Adrenal gland (tissue), 12 donors: Measurements from ENCODE around the gene ERP29. TPM values are rescaled to one million over a fixed set of nuclear protein-coding genes. Genes with fewer than 3 reads are reported as not detected.
"Not testable (repeated sequence)": the region's sequence is repeated elsewhere in the genome, so short reads cannot be mapped to it uniquely, and the experiment has no call there.

Source experiments
- DNase-seq, 7 donors: peaks; one replicate each; pipeline ENCODE4 v3.0.0-alpha.2; 2019 to 2020
- H3K27ac ChIP-seq, 5 donors: fragments of 200-600 bp; sonication (generic) in 4 of 5; 1 replicate in 3 of 5; 2 replicates in 2 of 5; pipeline versions ENCODE4 v1.5.1 to v1.8.0; 2016 to 2020; ENCODE audit warnings: mild to moderate bottlenecking in 1 of 5
- H3K27me3 ChIP-seq: fragments of 200-600 bp; 2 replicates; pipeline ENCODE4 v1.8.0; 2021
- H3K36me3 ChIP-seq, 2 donors: fragments of 200-600 bp; replicated peaks in 1 of 2; 1 replicate in 1 of 2; 2 replicates in 1 of 2; pipeline versions ENCODE4 v1.5.1 to v1.8.0; 2018 to 2022
- H3K4me1 ChIP-seq, 2 donors: fragments of 200-600 bp; replicated peaks in 1 of 2; 1 replicate in 1 of 2; 2 replicates in 1 of 2; pipeline versions ENCODE4 v1.5.1 to v1.8.0; 2018 to 2021
- H3K4me3 ChIP-seq, 4 donors: fragments of 200-600 bp; sonication (generic) in 3 of 4; one replicate each; pipeline ENCODE4 v1.5.1; 2016 to 2018
- H3K9me3 ChIP-seq, 3 donors: fragments of 200-600 bp; sonication (generic) in 1 of 3; replicated peaks in 1 of 3; 1 replicate in 2 of 3; 2 replicates in 1 of 3; pipeline versions ENCODE4 v1.5.1 to v1.8.0; 2016 to 2021
- POLR2A ChIP-seq, 2 donors: fragments of 450-650 bp; IDR thresholded peaks; one replicate each; pipeline ENCODE4 v1.6.1; 2017; ENCODE audit warnings: antibody characterized with exemption in 2 of 2, mild to moderate bottlenecking in 2 of 2, moderate library complexity in 1 of 2
- WGBS, 4 donors: extraction: QIAGEN DNeasy Blood & Tissue Kit in 2 of 4; methylation state at CpG; one replicate each; pipeline versions ENCODE4 v1.1.5 to v1.1.7; 2013 to 2017; 5-methylcytosine and 5-hydroxymethylcytosine counted together
- intact Hi-C, 2 donors: fragments of 100-400 bp; cut with DNase I; formaldehyde crosslinking; loops; one replicate each; pipeline versions ENCODE4 v1.14.1 to v1.15.0; 2022 to 2023
- polyA plus RNA-seq, 3 donors: library from polyadenylated mRNA; stranded (reverse); fragments of 200-250 nt in 2 of 3; fragments of 350-450 nt in 1 of 3; fragmentation: Illumina TruSeq in 1 of 3; extraction: RNeasy Lipid Tissue Mini Kit (QIAGEN cat#74804) in 1 of 3; gene quantifications; one replicate each; pipeline ENCODE4 v1.2.3, GENCODE V29; 2013 to 2014
- total RNA-seq, 9 donors: library from RNA; depleted of rRNA in 4 of 9; stranded (reverse); fragments of >200 nt in 4 of 9; fragments of 120-200 nt in 1 of 9; fragmentation: NEBNext Ultra II Directional in 1 of 9; extraction: Animal tissue kit (Norgen Biotek cat#: 25700) in 1 of 9; gene quantifications; one replicate each; pipeline versions ENCODE4 v1.1.0 to v1.2.4, GENCODE V29; 2013 to 2023
- TF ChIP-seq, protein P1 (sequence below), 6 experiments: fragments of 450-650 bp in 4 of 6; fragments of 200-600 bp in 2 of 6; sonication (generic) in 1 of 6; IDR thresholded peaks; 1 replicate in 5 of 6; 2 replicates in 1 of 6; pipeline versions ENCODE4 v1.5.1 to v1.8.0; 2016 to 2021; ENCODE audit warnings: antibody characterized with exemption in 6 of 6, mild to moderate bottlenecking in 2 of 6, moderate library complexity in 1 of 6
- donor health status: healthy with polysubstance abuse.
- donor health status: Bipolar disorder and iron deficiency.
- donor health status: DM: yes; HTN: yes; CAD: no.
- donor health status: DM: no; HTN: no; CAD: no.
- donor health status: DM: no; HTN: no; CAD: no.
- donor health status: DM: yes; HTN: yes; CAD: no.

ERP29 gene
- total and polyA plus RNA-seq, 12 donors = 68.5 to 141 (median 93.8) TPM

DNA sequence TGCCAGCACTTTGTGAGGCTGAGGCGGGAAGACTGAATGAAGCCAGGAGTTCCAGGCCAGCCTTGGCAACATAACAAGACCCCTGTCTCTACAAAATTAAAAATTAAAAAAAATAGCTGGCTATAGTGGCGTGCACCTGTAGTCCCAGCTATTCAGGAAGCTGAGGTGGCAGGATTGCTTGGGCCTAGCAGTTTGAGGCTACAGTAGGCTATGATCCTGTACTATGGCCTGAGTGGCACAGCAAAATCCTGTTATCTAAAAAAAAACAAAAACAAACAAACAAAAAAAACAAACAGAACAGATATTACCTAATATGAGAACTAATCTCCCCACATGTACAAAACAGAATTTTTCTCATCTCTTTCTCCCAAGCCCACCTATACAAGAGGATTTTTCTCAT lies 15.9 kb upstream of the ERP29 start:
- TF ChIP-seq, protein P1, sequence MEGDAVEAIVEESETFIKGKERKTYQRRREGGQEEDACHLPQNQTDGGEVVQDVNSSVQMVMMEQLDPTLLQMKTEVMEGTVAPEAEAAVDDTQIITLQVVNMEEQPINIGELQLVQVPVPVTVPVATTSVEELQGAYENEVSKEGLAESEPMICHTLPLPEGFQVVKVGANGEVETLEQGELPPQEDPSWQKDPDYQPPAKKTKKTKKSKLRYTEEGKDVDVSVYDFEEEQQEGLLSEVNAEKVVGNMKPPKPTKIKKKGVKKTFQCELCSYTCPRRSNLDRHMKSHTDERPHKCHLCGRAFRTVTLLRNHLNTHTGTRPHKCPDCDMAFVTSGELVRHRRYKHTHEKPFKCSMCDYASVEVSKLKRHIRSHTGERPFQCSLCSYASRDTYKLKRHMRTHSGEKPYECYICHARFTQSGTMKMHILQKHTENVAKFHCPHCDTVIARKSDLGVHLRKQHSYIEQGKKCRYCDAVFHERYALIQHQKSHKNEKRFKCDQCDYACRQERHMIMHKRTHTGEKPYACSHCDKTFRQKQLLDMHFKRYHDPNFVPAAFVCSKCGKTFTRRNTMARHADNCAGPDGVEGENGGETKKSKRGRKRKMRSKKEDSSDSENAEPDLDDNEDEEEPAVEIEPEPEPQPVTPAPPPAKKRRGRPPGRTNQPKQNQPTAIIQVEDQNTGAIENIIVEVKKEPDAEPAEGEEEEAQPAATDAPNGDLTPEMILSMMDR (IDR thresholded peaks at IDR 0.05) = no peak
- TF ChIP-seq POLR2A (IDR thresholded peaks at IDR 0.05) = no peak
- intact Hi-C loops = no loop called here
- 92 to 100% (median 97%) methylated on average over 2 of the region's 2 CpGs for WGBS, 4 donors

DNA sequence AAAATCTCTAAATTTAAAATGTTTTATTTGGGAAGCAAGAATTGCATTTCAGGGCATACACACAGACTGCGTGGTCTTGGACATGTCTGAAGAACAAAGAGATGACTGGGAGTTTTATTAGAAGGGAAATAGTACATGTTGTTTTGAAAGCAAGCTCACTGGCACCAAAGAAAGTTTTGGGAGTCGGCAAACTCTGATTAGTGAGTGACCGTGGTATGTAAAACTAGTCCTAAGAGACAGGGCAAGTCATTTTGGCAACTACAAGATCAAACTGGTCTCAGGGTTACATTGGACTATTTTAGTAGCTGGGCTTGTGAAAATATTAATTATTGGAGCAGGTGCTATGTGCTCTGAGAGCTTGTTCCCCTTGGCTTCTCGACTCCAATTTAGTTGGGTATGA lies 15.2 kb upstream of the ERP29 start:
- no peak overlapping the region for H3K27ac ChIP-seq
- H3K4me1 ChIP-seq = peaks cover 4 to 23% of the 10 kb centered on the region in 2 donors
- intact Hi-C loops = no loop called here
- no peak overlapping the region for H3K4me3 ChIP-seq
- WGBS, 4 donors = 89 to 99% (median 93%) methylated on average over 4 of the region's 4 CpGs
- H3K9me3 ChIP-seq = no peaks in the 10 kb centered on the region
- no peaks in the 10 kb centered on the region for H3K27me3 ChIP-seq
- H3K36me3 ChIP-seq = no peaks in the 10 kb centered on the region
- no peak for DNase-seq
- no peak for TF ChIP-seq POLR2A (IDR thresholded peaks at IDR 0.05)
- TF ChIP-seq, protein P1 (IDR thresholded peaks at IDR 0.05) = no peak

More for the DNA sequence above, 15.9 kb upstream of the ERP29 start:
- no peak for DNase-seq
- H3K4me3 ChIP-seq = no peak overlapping the region
- no peaks in the 10 kb centered on the region for H3K27me3 ChIP-seq
- peaks cover 4 to 22% of the 10 kb centered on the region in 2 donors for H3K4me1 ChIP-seq
- no peaks in the 10 kb centered on the region for H3K36me3 ChIP-seq
- no peaks in the 10 kb centered on the region for H3K9me3 ChIP-seq
- no peak overlapping the region for H3K27ac ChIP-seq

DNA sequence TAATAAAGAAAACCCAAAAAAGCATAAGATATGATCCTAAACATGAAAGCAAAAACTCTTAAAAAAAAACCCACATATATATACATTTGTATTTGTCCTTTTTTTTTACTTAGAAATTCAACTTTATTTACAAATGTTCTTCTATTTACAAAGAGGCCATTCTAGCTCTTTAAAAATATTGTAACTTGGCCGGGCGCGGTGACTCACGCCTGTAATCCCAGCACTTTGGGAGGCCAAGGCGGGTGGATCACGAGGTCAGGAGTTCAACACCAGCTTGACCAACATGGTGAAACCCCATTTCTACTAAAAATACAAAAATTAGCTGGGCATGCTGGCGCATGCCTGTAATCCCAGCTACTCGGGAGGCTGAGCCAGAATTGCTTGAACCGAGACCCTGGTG lies 14.1 kb upstream of the ERP29 start:
- intact Hi-C loops, H3K9me3 ChIP-seq, H3K27me3 ChIP-seq, DNase-seq, H3K27ac ChIP-seq, H3K36me3 ChIP-seq, H3K4me3 ChIP-seq: not testable (repeated sequence)
- WGBS, 4 donors = 94 to 97% (median 96%) methylated on average over 9 of the region's 9 CpGs
- H3K4me1 ChIP-seq = peaks cover 4 to 23% of the 10 kb centered on the region in 2 donors

DNA sequence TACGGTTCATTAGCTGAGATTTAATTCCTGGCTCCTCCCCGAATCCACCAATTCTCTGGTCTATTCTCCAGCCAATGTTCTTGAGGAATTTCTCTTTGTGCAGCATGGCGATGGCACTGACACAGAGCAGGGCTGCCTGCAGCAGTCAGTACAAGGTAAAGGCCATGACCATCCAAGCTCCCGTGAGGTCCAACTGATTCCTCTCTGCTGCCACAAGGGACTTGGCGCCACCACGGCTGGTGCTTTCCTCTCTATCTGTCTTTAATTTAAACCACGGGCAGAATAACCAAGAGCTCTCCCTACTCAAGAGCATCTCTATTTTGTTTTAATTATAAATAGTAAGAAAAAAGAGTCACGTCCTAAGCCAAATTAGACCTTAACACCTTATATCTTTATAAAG lies 12.4 kb upstream of the ERP29 start:
- peaks cover 4 to 24% of the 10 kb centered on the region in 2 donors for H3K4me1 ChIP-seq
- no peak for DNase-seq
- no peak for TF ChIP-seq POLR2A (IDR thresholded peaks at IDR 0.05)
- TF ChIP-seq, protein P1 (IDR thresholded peaks at IDR 0.05) = no peak
- intact Hi-C loops = no loop called here
- H3K27me3 ChIP-seq = no peaks in the 10 kb centered on the region
- peak overlapping the region in 1 of 4 donors; percentile 14 for H3K4me3 ChIP-seq
- no peaks in the 10 kb centered on the region for H3K9me3 ChIP-seq
- no peaks in the 10 kb centered on the region for H3K36me3 ChIP-seq
- 95 to 97% (median 96%) methylated on average over 8 of the region's 8 CpGs for WGBS, 4 donors
- H3K27ac ChIP-seq = peak overlapping the region in 1 of 5 donors; percentile 70

DNA sequence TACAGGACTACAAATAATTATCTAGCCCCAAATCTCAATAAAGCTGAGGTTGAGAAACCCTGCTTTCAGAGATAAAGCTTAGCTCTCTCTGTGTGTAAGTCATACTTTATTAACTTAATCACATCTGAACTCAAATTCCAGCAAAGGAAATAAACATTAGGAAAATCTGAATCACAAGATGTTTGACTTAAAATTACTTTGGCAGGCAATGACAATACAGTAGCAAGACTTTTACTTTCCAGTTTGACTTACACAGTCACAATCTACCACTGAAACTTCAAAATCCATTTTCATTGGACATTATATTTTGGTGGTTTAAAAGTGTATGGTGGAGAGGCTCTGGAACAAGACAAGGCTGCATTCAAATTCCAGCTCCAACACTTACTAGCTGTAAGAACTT lies 11.7 kb upstream of the ERP29 start:
- Histone ChIP-seq H3K4me1 (peaks cover 4 to 28% of the 10 kb centered on the region in 2 donors), H3K27me3 (no peaks in the 10 kb centered on the region), H3K9me3 (no peaks in the 10 kb centered on the region), H3K27ac (peak overlapping the region in 3 of 5 donors; percentile 11 to 70 (median 53)), H3K36me3 (no peaks in the 10 kb centered on the region), H3K4me3 (no peak overlapping the region)
- TF ChIP-seq POLR2A (IDR thresholded peaks at IDR 0.05) = no peak
- TF ChIP-seq, protein P1 (IDR thresholded peaks at IDR 0.05) = no peak
- DNase-seq = no peak
- intact Hi-C loops = no loop called here
